HCT116 (cell line): Measurements from ENCODE around the gene NCDN.

ENCODE experiments used
- CTCF ChIP-seq, 3 experiments: fragments of 200-600 bp in 1 of 3; sonication (generic) in 1 of 3; IDR thresholded peaks in 2 of 3; conservative IDR thresholded peaks in 1 of 3; 2 replicates each; pipeline ENCODE4 v1.5.1; 2012 to 2017; ENCODE audit warnings: low read depth in 2 of 3, low read length in 2 of 3, antibody characterized with exemption in 1 of 3, borderline replicate concordance in 1 of 3, control low read depth in 1 of 3, mild to moderate bottlenecking in 1 of 3, mixed read lengths in 1 of 3, mixed run types in 1 of 3, moderate library complexity in 1 of 3; ENCODE audit not compliant: insufficient read depth in 1 of 3
- EZH2 ChIP-seq: fragments of 200-600 bp; sonication (generic); IDR thresholded peaks from 2 replicates; pipeline ENCODE4 v1.6.1; 2017; ENCODE audit warnings: antibody characterized with exemption, mixed run types
- EZH2phosphoT487 ChIP-seq: fragments of 200-600 bp; IDR thresholded peaks from 2 replicates; pipeline ENCODE4 v1.6.1; 2018; ENCODE audit warnings: antibody characterized with exemption, borderline replicate concordance
- MAX ChIP-seq: IDR thresholded peaks from 2 replicates; pipeline ENCODE4 v1.6.1; 2012
- POLR2A ChIP-seq: IDR thresholded peaks from 2 replicates; pipeline ENCODE4 v1.7.0; 2011; ENCODE audit warnings: borderline replicate concordance; ENCODE audit not compliant: insufficient read depth, insufficient read length; ENCODE audit errors: extremely low read depth
- POLR2AphosphoS5 ChIP-seq: IDR thresholded peaks from 2 replicates; pipeline ENCODE4 v1.6.1; 2011; ENCODE audit warnings: mild to moderate bottlenecking, low read depth, low read length, moderate library complexity
- RAD21 ChIP-seq: IDR thresholded peaks from 2 replicates; pipeline ENCODE4 v1.6.1; 2012; ENCODE audit warnings: low read depth, mild to moderate bottlenecking
- REST ChIP-seq: IDR thresholded peaks from 2 replicates; pipeline ENCODE4 v1.6.1; 2012; ENCODE audit warnings: low read depth
- SIN3A ChIP-seq: IDR thresholded peaks from 2 replicates; pipeline ENCODE4 v1.6.1; 2012; ENCODE audit warnings: low read depth
- SP1 ChIP-seq: IDR thresholded peaks from 2 replicates; pipeline ENCODE4 v1.6.1; 2012; ENCODE audit warnings: low read depth

GRCh38 chr1:35554266-35555211, 3.1 kb upstream of the NCDN start:
- TF ChIP-seq POLR2AphosphoS5 (no peak), POLR2A (no peak), SIN3A (no peak), CTCF (IDR thresholded peaks at IDR 0.05 in 2 of 3, conservative IDR thresholded peaks at IDR 0.05 in 1 of 3; ENCODE audit: borderline replicate concordance in 1 of 3, insufficient read depth in 1 of 3, low read depth in 2 of 3, low read length in 2 of 3) (no peak), MAX (no peak), SP1 (no peak), EZH2 (no peak), RAD21 (no peak), REST (no peak), EZH2phosphoT487 (no peak)
